Thoracic aorta (tissue), 2 donors: Measurements from ENCODE around the gene CHSY1. TPM values are rescaled to one million over a fixed set of nuclear protein-coding genes. Genes with fewer than 3 reads are reported as not detected.

Experiments
- ATAC-seq: fragments of 150-250 bp; one replicate; pipeline ENCODE4 v1.8.0; 2017; ENCODE audit warnings: low read depth; ENCODE audit not compliant: insufficient number of reproducible peaks, low FRiP score
- DNase-seq: peaks from one replicate; pipeline ENCODE4 v3.0.0-alpha.2; 2020; ENCODE audit warnings: low spot score
- H3K27ac ChIP-seq, 2 donors: fragments of 200-600 bp; sonication (generic); 1 replicate in 1 of 2; 2 replicates in 1 of 2; pipeline ENCODE4 v1.5.1; 2016; ENCODE audit warnings: mild to moderate bottlenecking in 2 of 2, moderate library complexity in 2 of 2
- H3K27me3 ChIP-seq: fragments of 200-600 bp; sonication (generic); replicated peaks from 2 replicates; pipeline ENCODE4 v1.6.0; 2016; ENCODE audit warnings: mild to moderate bottlenecking; ENCODE audit not compliant: insufficient read depth
- H3K36me3 ChIP-seq: fragments of 200-600 bp; sonication (generic); one replicate; pipeline ENCODE4 v1.5.1; 2016
- H3K4me1 ChIP-seq, 2 donors: fragments of 200-600 bp; sonication (generic); 1 replicate in 1 of 2; 2 replicates in 1 of 2; pipeline versions ENCODE4 v1.5.1 to v1.6.0; 2016; ENCODE audit warnings: low read depth in 2 of 2, mild to moderate bottlenecking in 1 of 2; ENCODE audit not compliant: control insufficient read depth in 1 of 2
- H3K4me3 ChIP-seq: fragments of 200-600 bp; sonication (generic); 2 replicates; pipeline ENCODE4 v1.5.1; 2016; ENCODE audit warnings: mild to moderate bottlenecking
- H3K9me3 ChIP-seq: fragments of 200-600 bp; sonication (generic); 2 replicates; pipeline ENCODE4 v1.5.1; 2016
- CTCF ChIP-seq: fragments of 200-600 bp; sonication (generic); IDR thresholded peaks from one replicate; pipeline ENCODE4 v1.5.1; 2019; ENCODE audit warnings: antibody characterized with exemption
- total RNA-seq, 2 donors: library from RNA; depleted of rRNA; stranded (reverse); fragments of >200 nt; gene quantifications; one replicate each; pipeline versions ENCODE4 v1.1.0 to v1.2.3, GENCODE V29; 2016

The CHSY1 gene
- total RNA-seq, 2 donors from 2014 or later: 35.7 to 153 TPM

GRCh38 chr15:101225658-101226057 is 26.2 kb downstream of the CHSY1 start:
- H3K9me3 ChIP-seq: peaks cover 6% of the 10 kb centered on the region
- ATAC-seq (no peak), DNase-seq (no peak)
- no peaks in the 10 kb centered on the region for H3K36me3 ChIP-seq
- H3K27me3 ChIP-seq: no peaks in the 10 kb centered on the region
- no peak for TF ChIP-seq CTCF
- H3K27ac ChIP-seq: no peak overlapping the region
- H3K4me1 ChIP-seq: peaks cover 12 to 26% of the 10 kb centered on the region in 2 donors
- no peak overlapping the region for H3K4me3 ChIP-seq

GRCh38 chr15:101221902-101222301 is 29.9 kb downstream of the CHSY1 start:
- TF ChIP-seq CTCF: no peak
- ATAC-seq (no peak), DNase-seq (no peak)
- peaks cover 12 to 50% of the 10 kb centered on the region in 2 donors for H3K4me1 ChIP-seq
- H3K36me3 ChIP-seq: no peaks in the 10 kb centered on the region
- H3K9me3 ChIP-seq: no peaks in the 10 kb centered on the region
- no peaks in the 10 kb centered on the region for H3K27me3 ChIP-seq
- no peak overlapping the region for H3K4me3 ChIP-seq
- H3K27ac ChIP-seq: peak overlapping the region in 1 of 2 donors; percentile 1

GRCh38 chr15:101220060-101220459 is 31.8 kb downstream of the CHSY1 start:
- Histone ChIP-seq H3K27me3 (no peaks in the 10 kb centered on the region), H3K4me3 (no peak overlapping the region), H3K27ac (no peak overlapping the region), H3K4me1 (peaks cover 12 to 50% of the 10 kb centered on the region in 2 donors), H3K9me3 (no peaks in the 10 kb centered on the region), H3K36me3 (no peaks in the 10 kb centered on the region)
- no peak for TF ChIP-seq CTCF
- ATAC-seq: no peak
- DNase-seq: no peak

- no peaks in the 10 kb centered on the region for H3K36me3 ChIP-seq
- no peak for DNase-seq
- TF ChIP-seq CTCF: no peak
- no peaks in the 10 kb centered on the region for H3K27me3 ChIP-seq
- no peak overlapping the region for H3K4me3 ChIP-seq
- no peak overlapping the region for H3K27ac ChIP-seq
- H3K4me1 ChIP-seq: peaks cover 12 to 50% of the 10 kb centered on the region in 2 donors
- no peak for ATAC-seq
- H3K9me3 ChIP-seq: no peaks in the 10 kb centered on the region
Observed at GRCh38 chr15:101219441-101219840, 32.4 kb downstream of the CHSY1 start.

- H3K4me3 ChIP-seq: no peak overlapping the region
- no peaks in the 10 kb centered on the region for H3K9me3 ChIP-seq
- no peak for ATAC-seq
- TF ChIP-seq CTCF: no peak
- H3K4me1 ChIP-seq: peaks cover 10 to 55% of the 10 kb centered on the region in 2 donors
- H3K36me3 ChIP-seq: no peaks in the 10 kb centered on the region
- no peak overlapping the region for H3K27ac ChIP-seq
- DNase-seq: no peak
- H3K27me3 ChIP-seq: no peaks in the 10 kb centered on the region
Observed at GRCh38 chr15:101217446-101217845, 34.4 kb downstream of the CHSY1 start.
